HG03378 (cell line): ENCODE data around the gene VASP.

Experiments used
- ATAC-seq: cut with Tn5 transposase; IDR thresholded peaks from one replicate; pipeline ENCODE4 v1.9.1; 2021; ENCODE audit warnings: mild to moderate bottlenecking, moderate library complexity; ENCODE audit not compliant: unreplicated experiment

The VASP gene

DNA sequence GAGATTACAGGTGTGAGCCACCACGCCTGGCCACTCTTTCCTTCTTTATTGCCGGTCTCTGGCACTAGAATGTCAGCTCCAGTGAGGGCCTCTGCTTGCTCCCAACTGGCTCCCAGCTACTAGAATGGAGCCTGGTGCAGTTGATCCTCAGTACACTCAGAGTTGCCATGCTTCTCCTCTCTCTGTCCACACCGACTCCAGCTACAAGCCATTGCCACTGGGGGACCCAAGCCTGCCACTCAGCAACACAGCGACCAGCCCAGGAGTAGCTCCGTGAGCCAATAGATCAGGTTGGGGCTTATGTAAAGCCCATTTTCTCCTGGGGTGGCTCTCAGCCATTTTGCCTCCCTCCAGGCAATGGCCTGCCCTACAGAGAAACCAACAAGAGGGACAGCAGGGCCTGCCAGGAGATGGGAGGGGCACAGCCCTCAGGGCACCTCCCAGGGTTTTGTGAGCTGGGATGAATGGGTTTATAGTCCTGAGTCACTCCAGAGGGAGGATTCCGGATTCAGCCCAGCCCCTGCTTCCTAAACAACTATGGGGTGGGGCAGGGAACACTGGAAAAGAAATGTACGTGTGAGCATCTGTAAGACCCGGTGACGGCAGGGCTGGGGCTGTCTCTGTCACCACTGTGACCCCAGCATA, 40.8 kb downstream of the VASP start:
- ATAC-seq, result no peak

DNA sequence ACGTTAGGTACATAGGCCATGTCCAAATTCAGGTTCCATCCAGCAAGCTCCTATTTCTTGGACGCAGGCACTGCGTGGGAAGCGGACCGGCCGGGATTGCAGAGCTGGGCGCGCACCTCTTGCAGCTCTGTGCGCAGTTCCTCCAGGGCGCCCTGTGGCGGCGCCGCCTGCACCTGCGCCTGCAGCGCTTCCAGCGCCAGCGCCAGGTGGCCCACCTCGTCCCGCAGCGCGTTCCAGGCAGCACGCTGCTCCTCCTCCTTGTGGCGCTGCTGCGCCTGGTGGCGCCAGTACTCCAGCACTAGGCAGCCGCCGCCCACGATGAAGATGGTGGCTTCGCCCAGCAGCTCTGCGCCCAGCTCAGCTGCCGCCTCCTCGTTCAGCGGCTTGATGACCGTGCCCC, 46.2 kb downstream of the VASP start:
- ATAC-seq, result no peak

DNA sequence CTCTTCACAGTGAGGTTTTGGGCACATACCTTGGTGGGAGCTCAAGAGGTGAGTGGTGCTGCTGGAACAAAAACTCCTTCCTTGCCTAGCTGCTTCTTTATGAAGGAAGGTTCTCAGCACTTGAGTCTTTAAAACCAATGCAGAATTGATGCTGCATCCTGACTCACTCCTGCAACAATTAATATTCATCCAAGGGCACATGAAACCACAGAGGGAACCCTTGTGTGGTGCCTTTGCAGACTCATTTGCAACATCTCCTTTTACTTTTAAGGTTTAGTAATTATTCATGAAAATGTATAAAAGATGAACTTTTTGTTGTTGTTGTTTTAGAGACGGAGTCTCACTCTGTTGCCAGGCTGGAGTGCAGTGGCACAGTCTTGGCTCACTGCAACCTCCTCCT, 47.2 kb downstream of the VASP start:
- no peak for ATAC-seq

DNA sequence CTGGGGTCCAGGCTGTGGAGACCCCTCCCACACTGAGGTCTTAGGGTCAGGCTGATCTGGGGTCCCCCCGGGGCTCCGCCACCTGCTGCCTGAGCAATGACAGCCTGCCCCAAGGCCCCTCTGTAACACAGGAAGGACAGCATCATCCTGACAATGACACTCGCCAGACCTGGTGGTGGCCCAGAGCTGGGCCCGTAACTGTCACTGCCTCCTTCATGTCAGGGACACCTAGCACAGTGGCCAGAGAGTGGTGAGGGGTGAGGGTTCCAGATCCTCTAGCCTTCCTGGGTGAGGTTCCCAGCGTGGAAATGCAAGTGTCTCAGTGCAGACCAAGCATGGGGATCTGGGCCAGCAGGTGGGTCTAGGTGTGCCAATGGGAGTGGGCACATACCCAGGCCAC, 49.6 kb downstream of the VASP start:
- ATAC-seq, result no peak

DNA sequence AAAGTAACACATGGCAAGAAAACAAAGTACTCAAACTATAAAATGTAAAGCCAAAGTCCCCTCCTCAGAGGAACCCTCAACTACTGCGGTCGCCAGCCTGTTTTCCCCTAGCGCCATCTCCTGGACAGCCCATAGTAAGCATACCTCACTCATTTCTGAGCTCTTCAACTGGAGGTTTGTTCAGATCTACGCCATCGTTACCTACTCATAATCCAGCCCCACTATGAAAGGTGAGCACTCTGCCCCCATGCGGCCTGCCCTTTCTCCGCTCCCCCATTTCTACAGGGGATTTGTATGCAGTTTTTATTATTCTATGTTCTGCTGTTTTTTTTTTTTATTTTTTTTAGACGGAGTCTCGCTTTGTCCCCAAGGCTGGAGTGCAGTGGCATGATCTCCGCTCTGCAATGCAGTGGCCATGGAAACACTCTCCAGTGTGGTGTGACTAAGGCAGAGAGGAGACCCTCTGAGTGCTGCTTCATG, 51.2 kb downstream of the VASP start:
- ATAC-seq, result no peak

DNA sequence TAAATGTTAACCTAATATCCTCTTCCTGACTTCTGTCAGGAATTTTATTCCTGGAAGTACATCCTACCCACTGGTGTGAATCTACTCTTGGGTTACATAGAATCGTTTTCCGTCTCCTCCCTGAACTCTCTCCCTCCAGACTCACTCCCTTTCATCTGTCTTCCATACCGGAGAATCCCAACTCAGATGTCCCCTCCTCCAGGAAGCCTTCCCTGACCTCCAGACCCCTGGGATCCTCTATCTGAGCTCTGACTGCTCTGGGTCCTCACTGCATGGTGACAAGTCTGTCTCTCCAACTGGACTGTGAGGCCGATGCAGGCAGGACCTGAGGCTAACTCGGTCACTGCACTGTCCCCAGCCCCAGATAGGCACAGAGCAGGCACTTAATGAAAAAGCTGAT, 52.8 kb downstream of the VASP start:
- ATAC-seq, result no peak

DNA sequence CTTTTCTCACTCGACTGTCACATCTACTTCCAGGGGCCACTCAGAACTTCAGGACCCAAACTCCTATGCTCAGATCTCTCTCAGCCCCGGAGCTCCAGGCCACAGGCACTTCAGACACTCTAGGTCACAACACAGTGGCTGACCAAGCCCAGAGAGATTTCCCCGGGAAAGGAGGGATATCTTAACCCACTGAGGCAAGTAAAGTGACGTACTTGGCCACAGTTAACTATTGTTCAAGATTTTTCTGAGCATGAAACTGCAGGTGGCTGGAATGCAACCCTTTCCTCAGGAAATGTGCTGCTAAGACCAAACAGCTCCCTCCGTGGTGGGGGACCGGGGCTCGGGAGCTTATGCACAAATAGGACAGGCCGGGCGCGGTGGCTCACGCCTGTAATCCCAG, 53.4 kb downstream of the VASP start:
- ATAC-seq, result no peak

DNA sequence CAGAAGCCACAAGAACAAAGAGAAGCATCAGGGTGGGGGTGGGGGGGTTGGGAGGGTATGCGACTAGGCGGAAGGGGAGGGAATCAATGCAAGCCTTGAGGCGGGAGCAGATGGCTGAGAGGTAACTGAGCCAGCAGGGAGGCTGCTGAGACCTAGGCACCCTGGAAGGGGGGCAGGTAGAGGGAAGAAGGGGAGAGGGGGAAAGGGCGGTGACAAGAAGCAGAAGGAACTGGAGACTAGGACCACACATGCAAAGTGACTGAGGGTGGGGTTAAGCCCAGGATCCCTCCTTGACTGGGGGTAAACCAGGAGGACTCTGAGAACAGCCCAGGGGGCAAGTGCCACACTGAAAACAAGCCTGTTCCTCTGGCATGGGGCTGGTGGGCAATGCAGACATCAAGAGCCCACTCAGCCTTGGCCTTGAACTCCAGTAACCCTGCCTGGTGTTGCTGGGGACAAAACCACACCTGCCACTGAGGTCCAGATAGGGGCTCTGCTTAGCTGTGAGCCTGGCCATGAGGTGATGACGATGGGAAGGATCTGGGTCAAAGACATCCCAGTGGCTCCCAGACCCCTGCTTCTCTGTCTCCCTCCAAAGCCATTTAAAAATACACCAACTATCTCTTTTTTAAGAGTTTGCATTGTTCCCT, 57.0 kb downstream of the VASP start:
- no peak for ATAC-seq

DNA sequence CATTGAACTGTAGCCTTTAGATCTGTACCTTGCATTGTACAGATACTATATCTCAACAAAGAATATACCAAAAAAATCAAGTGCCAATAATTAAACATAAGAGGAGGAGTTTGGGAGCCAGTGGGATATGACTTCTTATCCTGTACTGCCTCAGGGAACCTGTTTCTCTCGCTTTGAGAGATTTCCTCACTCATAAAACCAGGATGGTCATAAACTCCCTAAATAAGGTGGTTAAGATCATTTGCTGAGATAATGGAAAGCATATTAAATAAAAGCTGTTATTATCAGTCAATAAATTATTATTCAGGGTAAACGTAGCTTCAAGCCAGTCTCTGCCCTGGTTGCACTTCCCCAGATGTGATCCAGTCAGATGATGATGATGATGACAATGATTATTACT, 60.3 kb downstream of the VASP start:
- ATAC-seq, result no peak

DNA sequence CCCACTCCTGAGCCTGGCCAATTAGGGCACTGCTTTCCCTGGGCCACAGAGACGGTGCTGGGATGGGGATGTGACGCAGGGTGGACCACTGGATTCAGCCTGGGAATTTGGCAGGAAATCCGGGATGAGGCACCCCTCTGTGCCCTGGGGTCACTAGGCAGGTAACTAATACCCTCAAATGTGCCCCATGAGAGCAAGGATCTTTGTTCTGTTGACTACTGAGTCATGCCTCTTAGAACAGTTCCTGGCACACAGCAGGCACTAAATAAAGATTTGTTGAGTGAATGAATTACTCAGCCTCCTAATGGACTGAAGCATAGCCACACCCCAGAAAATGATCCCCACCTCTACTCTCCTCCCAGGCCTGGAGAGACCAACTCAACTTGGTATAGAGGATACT, 61.5 kb downstream of the VASP start:
- ATAC-seq, result no peak

DNA sequence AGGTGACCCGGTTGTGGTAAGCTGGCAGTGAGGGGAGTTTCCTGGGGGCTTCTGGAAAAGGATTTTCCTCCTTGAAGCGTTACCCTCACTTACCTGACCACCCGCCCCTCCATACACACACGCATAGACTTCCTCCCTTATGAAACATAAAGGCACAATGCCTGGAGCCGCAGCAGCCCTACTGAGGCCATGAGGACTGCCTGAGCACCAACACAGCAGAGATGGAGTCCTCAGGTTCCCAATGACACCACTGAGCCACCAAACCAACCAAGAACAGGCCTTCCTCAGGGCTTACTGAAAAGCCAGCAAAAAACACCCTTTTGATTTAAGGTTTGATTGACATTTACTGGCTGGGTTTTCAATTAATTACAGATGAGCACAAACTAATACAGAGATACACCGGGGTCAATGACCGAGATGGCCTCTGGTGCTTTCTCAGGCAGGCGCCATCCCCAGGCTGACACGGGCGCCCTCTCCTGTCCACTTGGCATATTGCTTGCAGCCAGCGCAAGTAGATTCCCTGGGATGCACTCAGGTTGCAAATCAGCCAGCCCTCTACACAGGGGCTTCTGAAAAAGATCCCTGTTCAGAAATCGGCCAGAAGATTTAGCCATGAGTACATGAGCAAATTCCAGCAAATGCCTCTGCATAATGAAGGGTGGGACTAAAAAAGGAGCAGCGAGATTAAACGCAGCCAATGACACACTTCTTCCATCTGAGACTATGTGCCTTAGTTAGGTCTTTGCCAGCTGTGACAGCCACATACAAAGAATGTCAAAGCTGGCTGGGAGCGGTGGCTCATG, 62.5 kb downstream of the VASP start:
- no peak for ATAC-seq

DNA sequence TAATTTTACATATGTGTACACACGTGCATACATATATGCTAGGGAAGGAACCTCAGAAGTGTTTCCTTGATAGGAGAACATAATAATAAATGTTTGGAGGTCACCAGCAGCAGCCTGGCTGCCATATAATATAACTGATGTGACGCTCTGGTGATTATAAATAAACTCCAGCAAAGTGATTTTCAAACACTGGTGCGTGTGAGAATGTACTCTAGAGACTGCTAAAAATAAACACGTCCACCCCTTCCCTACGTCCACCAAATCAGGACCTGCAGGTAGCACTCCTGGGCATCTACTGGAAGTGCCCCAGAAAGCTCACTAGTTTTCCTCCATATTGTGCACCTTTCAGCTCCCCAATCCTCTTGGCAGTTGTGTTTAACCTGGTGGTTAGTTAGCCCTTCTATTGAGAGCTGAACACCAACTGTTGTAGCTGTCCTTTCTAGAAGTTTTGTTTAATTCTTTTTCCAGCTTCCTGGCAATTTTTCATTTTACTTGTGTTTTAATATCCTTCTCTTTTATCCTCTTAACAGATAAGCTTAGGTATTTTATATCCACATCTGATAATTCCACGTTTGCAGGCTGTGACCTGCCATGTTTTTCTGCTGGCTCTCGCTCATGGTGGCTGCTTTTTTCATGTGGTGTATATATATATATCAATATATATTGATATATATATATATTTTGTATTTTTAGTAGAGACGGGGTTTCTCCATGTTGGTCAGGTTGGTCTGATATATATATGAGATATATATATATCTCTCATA, 64.4 kb downstream of the VASP start:
- no peak for ATAC-seq

DNA sequence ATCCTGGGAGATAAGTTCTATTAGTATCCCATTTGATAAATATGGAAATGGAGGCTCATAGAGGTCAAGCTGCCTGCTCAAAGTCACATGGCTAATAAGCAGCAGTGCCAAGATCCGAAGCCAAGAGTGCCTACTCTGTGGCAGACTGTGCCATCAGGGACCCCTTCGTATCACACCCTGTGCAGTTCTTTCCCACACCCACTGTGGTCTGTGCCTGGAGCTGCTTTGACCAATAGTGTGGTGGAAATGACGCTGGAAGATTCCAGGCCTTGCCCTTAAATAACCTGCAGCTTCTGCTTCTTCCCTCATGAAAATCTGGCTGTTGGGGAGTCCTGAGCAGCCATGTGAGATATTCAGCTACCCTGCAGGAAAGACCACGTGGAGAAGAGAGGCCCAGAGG, 67.2 kb downstream of the VASP start:
- no peak for ATAC-seq

DNA sequence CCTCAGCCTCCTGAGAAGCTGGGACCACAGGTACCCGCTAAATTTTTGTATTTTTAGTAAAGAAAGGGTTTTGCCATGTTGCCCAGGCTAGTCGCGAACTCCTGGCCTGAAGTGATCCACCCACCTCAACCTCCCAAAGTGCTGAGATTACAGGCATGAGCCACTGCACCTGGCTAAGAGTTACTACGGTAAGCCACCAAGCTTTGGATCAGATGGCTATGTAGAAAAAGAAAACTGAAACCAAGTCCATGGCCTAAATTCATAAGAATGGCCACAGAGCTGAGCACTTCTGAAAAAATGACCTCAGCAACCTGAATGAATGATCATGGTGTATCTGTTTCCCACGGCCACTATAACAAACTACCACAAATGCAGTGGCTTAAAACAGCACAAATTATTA, 67.9 kb downstream of the VASP start:
- ATAC-seq, result no peak
